ENCODE results near the gene UIMC1. TPM values are rescaled to one million over a fixed set of nuclear protein-coding genes. Genes with fewer than 3 reads are reported as not detected.

The UIMC1 gene
- total RNA-seq, 4 donors from 2014 or later: 12.3 to 93.2 (median 50.0) TPM

DNA sequence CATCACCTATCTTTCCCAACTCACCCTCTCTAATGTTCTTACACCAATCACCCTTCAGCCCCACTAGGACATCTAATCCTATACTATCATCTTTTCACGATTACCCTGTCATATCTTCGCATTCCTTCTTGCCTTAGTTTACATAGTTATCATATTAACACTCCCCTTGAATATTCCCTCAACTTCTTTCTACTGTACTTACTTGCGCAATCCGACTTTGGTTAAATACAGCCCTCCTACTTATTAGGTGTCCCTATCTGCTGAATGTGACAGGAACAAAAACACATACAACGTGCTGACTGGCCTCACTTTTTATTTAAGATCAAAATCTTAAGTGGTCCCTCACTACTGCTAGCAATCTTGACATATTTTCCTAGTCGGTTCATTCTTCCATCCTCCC, 88.0 kb downstream of the UIMC1 start:
- Histone ChIP-seq H3K27me3 (no peaks in the 10 kb centered on the region), H3K27ac (no peak overlapping the region), H3K4me1 (no peaks in the 10 kb centered on the region), H3K36me3 (no peaks in the 10 kb centered on the region), H3K4me3 (no peak overlapping the region), H3K9me3 (no peaks in the 10 kb centered on the region)
- no peak for TF ChIP-seq CTCF (IDR thresholded peaks at IDR 0.05)
- no peak for TF ChIP-seq POLR2A (IDR thresholded peaks at IDR 0.05)
- intact Hi-C loops (cut with DNase I; ENCODE audit: low total_unique reads): no loop called here
- no peak for DNase-seq

DNA sequence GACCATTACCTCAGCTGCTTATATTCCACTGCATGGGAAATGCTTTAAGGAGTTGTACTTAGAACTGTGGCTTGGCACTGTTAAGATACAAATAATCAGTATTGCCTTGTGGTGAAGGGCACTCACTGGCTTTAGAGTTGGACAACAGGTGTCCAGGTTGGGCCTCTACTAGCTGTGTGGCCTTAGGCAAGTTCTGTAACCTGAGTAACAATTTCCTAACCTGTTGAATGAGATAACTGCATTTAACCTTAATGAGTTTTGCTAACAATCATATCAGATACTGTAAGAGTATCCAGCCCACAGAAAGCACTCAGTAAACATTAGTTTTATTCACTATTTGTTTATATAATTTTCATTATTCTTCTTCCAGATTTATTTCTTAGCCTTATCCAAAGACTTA, 90.2 kb downstream of the UIMC1 start:
- intact Hi-C loops (cut with DNase I; ENCODE audit: low total_unique reads): no loop called here
- Histone ChIP-seq H3K27ac (no peak overlapping the region), H3K36me3 (no peaks in the 10 kb centered on the region), H3K4me1 (no peaks in the 10 kb centered on the region), H3K4me3 (no peak overlapping the region), H3K27me3 (no peaks in the 10 kb centered on the region), H3K9me3 (no peaks in the 10 kb centered on the region)
- TF ChIP-seq CTCF (IDR thresholded peaks at IDR 0.05): no peak
- TF ChIP-seq POLR2A (IDR thresholded peaks at IDR 0.05): no peak
- DNase-seq: no peak

DNA sequence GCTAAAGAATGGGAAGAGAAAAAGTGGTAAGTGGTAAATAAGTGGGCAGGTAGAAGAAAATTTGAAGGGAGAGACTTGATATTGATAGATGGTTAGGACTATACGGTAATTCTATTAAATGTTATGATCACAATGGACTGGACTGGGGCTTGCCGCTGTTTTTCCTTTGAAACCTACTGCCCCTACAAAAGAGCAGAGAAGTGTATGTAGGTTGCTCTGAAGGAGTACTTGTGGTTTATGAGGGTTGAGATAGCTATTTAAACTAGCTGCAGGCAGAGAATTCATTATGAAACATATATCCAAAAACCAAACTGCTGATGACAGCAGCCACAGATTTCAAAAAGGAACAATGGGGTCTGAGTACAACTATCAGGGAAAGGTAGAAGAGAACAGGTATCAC, 90.7 kb downstream of the UIMC1 start:
- H3K27ac ChIP-seq: no peak overlapping the region
- no peaks in the 10 kb centered on the region for H3K4me1 ChIP-seq
- H3K9me3 ChIP-seq: no peaks in the 10 kb centered on the region
- intact Hi-C loops (cut with DNase I; ENCODE audit: low total_unique reads): no loop called here
- H3K27me3 ChIP-seq: no peaks in the 10 kb centered on the region
- H3K36me3 ChIP-seq: no peaks in the 10 kb centered on the region
- no peak overlapping the region for H3K4me3 ChIP-seq
- no peak for DNase-seq
- TF ChIP-seq CTCF (IDR thresholded peaks at IDR 0.05): no peak
- no peak for TF ChIP-seq POLR2A (IDR thresholded peaks at IDR 0.05)

DNA sequence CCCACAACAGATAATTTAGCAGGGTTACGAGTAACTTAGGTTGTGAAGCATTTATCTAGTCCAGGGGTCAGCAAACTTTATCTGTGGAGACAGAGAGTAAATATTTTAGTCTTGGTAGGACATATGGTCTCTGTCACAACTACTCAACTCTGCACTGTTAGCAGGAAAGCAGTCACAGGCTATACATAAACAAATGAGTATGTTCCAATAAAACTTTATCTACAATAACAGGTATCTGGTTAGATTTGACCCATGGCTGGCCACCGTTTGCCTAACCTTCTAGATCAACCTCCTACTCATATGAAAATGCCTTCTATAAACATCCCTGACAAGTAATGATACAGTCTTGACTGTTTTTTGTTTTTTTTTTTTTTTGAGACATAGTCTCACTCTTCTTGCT, 94.5 kb downstream of the UIMC1 start:
- Histone ChIP-seq H3K4me1 (no peaks in the 10 kb centered on the region), H3K27ac (no peak overlapping the region), H3K9me3 (no peaks in the 10 kb centered on the region), H3K27me3 (no peaks in the 10 kb centered on the region), H3K36me3 (no peaks in the 10 kb centered on the region), H3K4me3 (no peak overlapping the region)
- intact Hi-C loops (cut with DNase I; ENCODE audit: low total_unique reads): no loop called here
- DNase-seq: no peak
- TF ChIP-seq CTCF (IDR thresholded peaks at IDR 0.05): no peak
- TF ChIP-seq POLR2A (IDR thresholded peaks at IDR 0.05): no peak

DNA sequence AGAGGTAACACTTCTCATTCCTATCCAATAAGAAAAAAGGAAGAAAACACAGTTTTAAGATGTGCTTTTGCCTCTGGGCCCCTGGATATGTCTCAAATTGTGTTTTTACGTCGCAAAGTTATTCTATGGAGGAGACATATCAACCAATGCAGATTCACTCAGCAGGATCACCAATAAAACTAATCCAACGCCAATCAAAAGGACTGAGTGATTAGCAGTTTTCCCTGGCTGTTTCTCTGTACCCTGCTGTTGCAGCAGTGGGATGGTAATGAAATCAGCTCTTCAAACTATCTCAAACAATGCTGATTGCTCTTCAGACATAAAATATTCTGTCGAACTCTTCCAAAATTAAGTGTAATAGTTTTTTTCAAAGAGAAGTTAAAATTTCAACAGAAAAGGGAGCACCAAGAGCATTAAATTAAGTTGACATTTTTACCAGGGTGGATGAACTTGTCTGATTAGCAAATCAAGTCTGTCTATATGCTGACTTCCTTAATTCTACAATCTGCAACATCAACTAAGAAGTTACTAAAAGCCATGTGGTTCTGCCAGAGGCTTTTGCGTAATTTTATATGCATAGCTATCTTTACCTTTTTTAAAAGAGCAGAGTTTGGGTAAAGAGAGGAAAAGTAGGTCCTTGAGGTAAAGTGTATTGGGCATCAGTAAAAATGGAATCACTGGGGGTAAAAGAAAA, 97.8 kb downstream of the UIMC1 start:
- intact Hi-C loops (cut with DNase I; ENCODE audit: low total_unique reads): no loop called here
- no peaks in the 10 kb centered on the region for H3K9me3 ChIP-seq
- no peak overlapping the region for H3K4me3 ChIP-seq
- DNase-seq: no peak
- no peak for TF ChIP-seq CTCF (IDR thresholded peaks at IDR 0.05)
- TF ChIP-seq POLR2A (IDR thresholded peaks at IDR 0.05): no peak
- no peaks in the 10 kb centered on the region for H3K27me3 ChIP-seq
- no peak overlapping the region for H3K27ac ChIP-seq
- H3K36me3 ChIP-seq: no peaks in the 10 kb centered on the region
- no peaks in the 10 kb centered on the region for H3K4me1 ChIP-seq
